GM23338 (cell line): ENCODE results near the gene RAD21L1.

Experiments used
- EZH2 ChIP-seq: fragments of 200-600 bp; sonication (generic); IDR thresholded peaks from one replicate; pipeline ENCODE4 v1.8.0; 2017; ENCODE audit warnings: antibody characterized with exemption, mild to moderate bottlenecking, low read depth; ENCODE audit not compliant: unreplicated experiment
- JUNB ChIP-seq: IDR thresholded peaks from one replicate; pipeline ENCODE4 v1.6.1; 2016; ENCODE audit warnings: antibody characterized with exemption; ENCODE audit not compliant: unreplicated experiment
- POLR2AphosphoS5 ChIP-seq: IDR thresholded peaks from 2 replicates; pipeline ENCODE4 v1.6.1; 2016; ENCODE audit warnings: antibody characterized with exemption, low read depth
- REST ChIP-seq: IDR thresholded peaks from one replicate; pipeline ENCODE4 v1.6.1; 2018; ENCODE audit warnings: antibody characterized with exemption; ENCODE audit not compliant: unreplicated experiment
- ZNF331 ChIP-seq: fragments of 250-450 bp; sonication (Bioruptor Pico); IDR thresholded peaks from 2 replicates; pipeline ENCODE4 v1.5.0; 2020; ENCODE audit warnings: low read depth, mild to moderate bottlenecking, moderate library complexity
- TF ChIP-seq, protein P1 (sequence below), 2 experiments: fragments of 200-600 bp in 1 of 2; sonication (generic) in 1 of 2; conservative IDR thresholded peaks; 2 replicates each; pipeline versions ENCODE4 v1.5.1 to v1.6.1; 2016 to 2017; ENCODE audit warnings: antibody characterized with exemption in 2 of 2, low read depth in 2 of 2, mild to moderate bottlenecking in 2 of 2, moderate library complexity in 1 of 2

DNA sequence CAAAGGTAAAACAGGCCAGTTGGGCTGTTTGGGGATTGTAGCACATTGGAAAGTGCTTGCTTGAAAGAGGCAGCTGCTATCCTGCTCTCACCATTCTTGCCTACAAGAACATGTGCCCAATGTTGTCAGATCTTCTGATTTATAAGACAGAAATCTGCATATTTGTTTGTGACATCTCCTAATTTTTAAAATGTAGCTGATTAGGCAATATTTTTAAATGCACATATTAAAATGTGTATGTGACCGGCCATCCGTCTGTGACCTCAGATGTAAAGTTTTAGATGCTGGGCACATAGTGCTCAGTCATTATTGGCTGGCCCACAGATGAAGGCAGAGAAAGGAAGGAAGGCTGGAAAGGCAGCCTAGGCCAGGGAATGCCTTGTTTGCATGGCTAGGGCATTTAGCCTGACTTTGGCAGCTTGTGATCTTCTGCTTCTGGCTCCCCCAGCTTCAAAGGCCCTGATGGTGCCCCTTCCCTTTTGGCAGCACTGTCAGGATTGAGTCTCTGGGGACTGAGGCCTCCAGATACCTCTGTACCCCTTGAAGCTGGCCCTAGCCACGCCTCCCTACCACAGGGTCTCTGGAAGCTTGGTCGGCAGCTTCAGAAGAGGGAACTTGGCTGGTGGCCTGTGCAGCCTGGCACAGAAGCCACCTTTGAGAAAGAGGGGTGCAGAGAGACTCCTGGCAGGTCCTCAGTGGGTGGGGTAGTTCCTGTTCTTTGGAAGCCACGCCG is 46.7 kb downstream of the RAD21L1 start:
- no peak for TF ChIP-seq EZH2
- TF ChIP-seq, protein P1, sequence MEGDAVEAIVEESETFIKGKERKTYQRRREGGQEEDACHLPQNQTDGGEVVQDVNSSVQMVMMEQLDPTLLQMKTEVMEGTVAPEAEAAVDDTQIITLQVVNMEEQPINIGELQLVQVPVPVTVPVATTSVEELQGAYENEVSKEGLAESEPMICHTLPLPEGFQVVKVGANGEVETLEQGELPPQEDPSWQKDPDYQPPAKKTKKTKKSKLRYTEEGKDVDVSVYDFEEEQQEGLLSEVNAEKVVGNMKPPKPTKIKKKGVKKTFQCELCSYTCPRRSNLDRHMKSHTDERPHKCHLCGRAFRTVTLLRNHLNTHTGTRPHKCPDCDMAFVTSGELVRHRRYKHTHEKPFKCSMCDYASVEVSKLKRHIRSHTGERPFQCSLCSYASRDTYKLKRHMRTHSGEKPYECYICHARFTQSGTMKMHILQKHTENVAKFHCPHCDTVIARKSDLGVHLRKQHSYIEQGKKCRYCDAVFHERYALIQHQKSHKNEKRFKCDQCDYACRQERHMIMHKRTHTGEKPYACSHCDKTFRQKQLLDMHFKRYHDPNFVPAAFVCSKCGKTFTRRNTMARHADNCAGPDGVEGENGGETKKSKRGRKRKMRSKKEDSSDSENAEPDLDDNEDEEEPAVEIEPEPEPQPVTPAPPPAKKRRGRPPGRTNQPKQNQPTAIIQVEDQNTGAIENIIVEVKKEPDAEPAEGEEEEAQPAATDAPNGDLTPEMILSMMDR (conservative IDR thresholded peaks at IDR 0.05; ENCODE audit: low read depth in 2 of 2) = no peak
- TF ChIP-seq JUNB = no peak
- no peak for TF ChIP-seq REST
- no peak for TF ChIP-seq POLR2AphosphoS5
- no peak for TF ChIP-seq ZNF331 (CRISPR knock-in tag)
